ENCODE measurements around the gene DZIP3. TPM values are rescaled to one million over a fixed set of nuclear protein-coding genes. Genes with fewer than 3 reads are reported as not detected.

Gene DZIP3
- total RNA-seq, 1 experiment from 2014 or later, result 20.9 TPM

GRCh38 chr3:108742929-108743328, 153.4 kb downstream of the DZIP3 start:
- CTCF ChIA-PET, result no interaction called here
- no peak overlapping the region for H3K4me3 Mint-ChIP-seq (ENCODE audit: unreplicated experiment)
- Histone ChIP-seq H3K9me3 (no peaks in the 10 kb centered on the region), H3K36me3 (ENCODE audit: control insufficient read depth, insufficient read depth, low read length) (no peaks in the 10 kb centered on the region), H3K4me3 (ENCODE audit: low read depth, low read length) (no peak overlapping the region), H3K27me3 (replicated peaks; ENCODE audit: control insufficient read depth, insufficient read depth, low read length) (no peaks in the 10 kb centered on the region), H3K4me1 (no peaks in the 10 kb centered on the region)
- H3K9me3 Mint-ChIP-seq (ENCODE audit: unreplicated experiment), result no peaks in the 10 kb centered on the region
- BruUV-seq (replicated peaks), result no TSS peak
- TF ChIP-seq CTCF (IDR thresholded peaks at IDR 0.05; ENCODE audit: insufficient read depth in 1 of 2, low read depth in 1 of 2, low read length in 1 of 2, severe bottlenecking in 1 of 2, unreplicated experiment in 1 of 2), result no peak
- no peak for DNase-seq
- intact Hi-C loops (cut with micrococcal nuclease; ENCODE audit: unreplicated experiment), result no loop called here
- no peak overlapping the region for H3K27ac Mint-ChIP-seq (ENCODE audit: unreplicated experiment)
- no peaks in the 10 kb centered on the region for H3K36me3 Mint-ChIP-seq (ENCODE audit: insufficient read depth, unreplicated experiment)
- peaks cover 5% of the 10 kb centered on the region for H3K27me3 Mint-ChIP-seq (ENCODE audit: insufficient read depth, unreplicated experiment)
- POLR2A ChIA-PET, result no interaction called here
- H3K4me1 Mint-ChIP-seq (ENCODE audit: low read depth, unreplicated experiment), result no peaks in the 10 kb centered on the region

Other genes starting within 250 kb of the DZIP3 start
- gene MYH15, start 79.1 kb upstream of the DZIP3 start, total RNA-seq (2022), result 0.21 and 0.25 TPM in 2 replicates
- gene CIP2A, start 284 bp upstream of the DZIP3 start, total RNA-seq (2022), result 26.3 and 26.9 TPM in 2 replicates
- not detected in 2 replicates for gene RETNLB, start 167.7 kb downstream of the DZIP3 start, total RNA-seq (2022)
- gene TRAT1, start 233.1 kb downstream of the DZIP3 start, total RNA-seq (2022), result not detected in 2 replicates